Prostate gland (tissue), 2 donors: Measurements from ENCODE around the gene ALS2CL. TPM values are rescaled to one million over a fixed set of nuclear protein-coding genes. Genes with fewer than 3 reads are reported as not detected.

Source experiments
- DNase-seq: peaks from one replicate; pipeline ENCODE4 v3.0.0-alpha.2; 2019; ENCODE audit warnings: low spot score
- H3K27ac ChIP-seq, 2 donors: fragments of 200-600 bp; sonication (generic); 2 replicates each; pipeline ENCODE4 v1.5.1; 2017 to 2019
- H3K27me3 ChIP-seq: fragments of 200-600 bp; sonication (generic); replicated peaks from 2 replicates; pipeline ENCODE4 v1.5.1; 2019; ENCODE audit not compliant: insufficient read depth
- H3K36me3 ChIP-seq, 2 donors: fragments of 200-600 bp; sonication (generic); 1 replicate in 1 of 2; 2 replicates in 1 of 2; pipeline versions ENCODE4 v1.5.1 to v1.8.1; 2017 to 2019
- H3K4me1 ChIP-seq: fragments of 200-600 bp; sonication (generic); replicated peaks from 2 replicates; pipeline ENCODE4 v1.5.1; 2019
- H3K4me3 ChIP-seq, 2 donors: fragments of 200-600 bp; sonication (generic); 2 replicates each; pipeline ENCODE4 v1.5.1; 2017 to 2019
- H3K9me3 ChIP-seq: fragments of 200-600 bp; sonication (generic); 2 replicates; pipeline ENCODE4 v1.5.1; 2017
- CTCF ChIP-seq, 4 experiments: fragments of 200-600 bp in 2 of 4; fragments of 450-650 bp in 2 of 4; sonication (generic) in 2 of 4; IDR thresholded peaks; 1 replicate in 3 of 4; 2 replicates in 1 of 4; pipeline ENCODE4 v1.5.1; 2016 to 2019; ENCODE audit warnings: antibody characterized with exemption in 4 of 4, mild to moderate bottlenecking in 2 of 4, moderate library complexity in 2 of 4
- POLR2A ChIP-seq: fragments of 450-650 bp; IDR thresholded peaks from one replicate; pipeline ENCODE4 v1.6.1; 2016; ENCODE audit warnings: antibody characterized with exemption, mild to moderate bottlenecking
- POLR2AphosphoS5 ChIP-seq: sonication (generic); formaldehyde crosslinking; IDR thresholded peaks from one replicate; pipeline ENCODE4 v1.6.1; 2017; ENCODE audit warnings: antibody characterized with exemption
- WGBS: methylation state at CpG from one replicate; pipeline ENCODE4 v1.1.5; 2018; 5-methylcytosine and 5-hydroxymethylcytosine counted together
- intact Hi-C: fragments of 100-400 bp; cut with DNase I; formaldehyde crosslinking; loops from one replicate; pipeline ENCODE4 v1.14.2; 2022
- total RNA-seq, 2 donors: library from RNA; depleted of rRNA; stranded (reverse); fragments of >200 nt; gene quantifications; one replicate each; pipeline ENCODE4 v1.1.0, GENCODE V29; 2016

ALS2CL gene
- total RNA-seq, 2 donors from 2014 or later: 8.1 to 18.9 TPM

GRCh38 chr3:46666453-46666845 lies 27.0 kb downstream of the ALS2CL start:
- Histone ChIP-seq H3K27ac (no peak overlapping the region), H3K9me3 (no peaks in the 10 kb centered on the region), H3K27me3 (no peaks in the 10 kb centered on the region), H3K36me3 (no peaks in the 10 kb centered on the region), H3K4me1 (peaks cover 6% of the 10 kb centered on the region), H3K4me3 (no peak overlapping the region)
- DNase-seq: peak; percentile 64
- WGBS: 40% methylated on average over 7 of the region's 7 CpGs
- peak; percentile 27 for TF ChIP-seq POLR2AphosphoS5
- no peak for TF ChIP-seq POLR2A
- intact Hi-C loops: no loop called here

- no peak for TF ChIP-seq POLR2A
- TF ChIP-seq POLR2AphosphoS5: no peak
- TF ChIP-seq CTCF (IDR thresholded peaks at IDR 0.05): no peak
- Histone ChIP-seq H3K9me3 (no peaks in the 10 kb centered on the region), H3K4me3 (no peak overlapping the region), H3K36me3 (no peaks in the 10 kb centered on the region), H3K27ac (no peak overlapping the region), H3K4me1 (peaks cover 6% of the 10 kb centered on the region), H3K27me3 (no peaks in the 10 kb centered on the region)
- no peak for DNase-seq
- WGBS: 45% methylated on average over 9 of the region's 9 CpGs
- intact Hi-C loops: no loop called here
Observed at GRCh38 chr3:46665763-46666452, 27.6 kb downstream of the ALS2CL start.

GRCh38 chr3:46664971-46665762 lies 28.3 kb downstream of the ALS2CL start:
- no peak overlapping the region for H3K27ac ChIP-seq
- TF ChIP-seq POLR2A (no peak), POLR2AphosphoS5 (no peak), CTCF (IDR thresholded peaks at IDR 0.05) (no peak)
- 75% methylated on average over 22 of the region's 23 CpGs for WGBS
- no peaks in the 10 kb centered on the region for H3K9me3 ChIP-seq
- intact Hi-C loops: no loop called here
- H3K4me1 ChIP-seq: peaks cover 6% of the 10 kb centered on the region
- H3K36me3 ChIP-seq: no peaks in the 10 kb centered on the region
- H3K27me3 ChIP-seq: no peaks in the 10 kb centered on the region
- no peak for DNase-seq
- no peak overlapping the region for H3K4me3 ChIP-seq

GRCh38 chr3:46664188-46664970 lies 29.1 kb downstream of the ALS2CL start:
- intact Hi-C loops: no loop called here
- no peak for DNase-seq
- Histone ChIP-seq H3K27me3 (no peaks in the 10 kb centered on the region), H3K4me1 (peaks cover 6% of the 10 kb centered on the region), H3K27ac (no peak overlapping the region), H3K4me3 (no peak overlapping the region), H3K36me3 (no peaks in the 10 kb centered on the region), H3K9me3 (no peaks in the 10 kb centered on the region)
- TF ChIP-seq POLR2A (no peak), POLR2AphosphoS5 (no peak), CTCF (IDR thresholded peaks at IDR 0.05) (no peak)
- 98% methylated on average over 6 of the region's 6 CpGs for WGBS

GRCh38 chr3:46663591-46664135 lies 29.8 kb downstream of the ALS2CL start:
- WGBS: 65% methylated on average over 8 of the region's 8 CpGs
- intact Hi-C loops: no loop called here
- Histone ChIP-seq H3K27ac (no peak overlapping the region), H3K27me3 (no peaks in the 10 kb centered on the region), H3K4me1 (peaks cover 6% of the 10 kb centered on the region), H3K4me3 (no peak overlapping the region), H3K9me3 (no peaks in the 10 kb centered on the region), H3K36me3 (no peaks in the 10 kb centered on the region)
- no peak for TF ChIP-seq CTCF (IDR thresholded peaks at IDR 0.05)
- TF ChIP-seq POLR2A: no peak
- TF ChIP-seq POLR2AphosphoS5: no peak
- DNase-seq: no peak
